NCI-H1105 treated with DMSO at 0.1 percent for 48 hours (cell line): ENCODE measurements around the gene MRPS2.

Source experiments
- DNase-seq: peaks from one replicate; lab custom pipeline; 2025; lab: John Stamatoyannopoulos, UW

The MRPS2 gene

GRCh38 chr9:135480071-135480939, 20.2 kb upstream of the MRPS2 start:
- DNase-seq = peak; percentile 21

GRCh38 chr9:135480940-135481310, 19.6 kb upstream of the MRPS2 start:
- no peak for DNase-seq

- no peak for DNase-seq
These were observed 18.3 kb upstream of the MRPS2 start for GRCh38 chr9:135482015-135482754.

GRCh38 chr9:135484460-135485277, 15.8 kb upstream of the MRPS2 start:
- no peak for DNase-seq

- no peak for DNase-seq
These were observed 15.1 kb upstream of the MRPS2 start for GRCh38 chr9:135485385-135485784.

- DNase-seq = no peak
These were observed 14.7 kb upstream of the MRPS2 start for GRCh38 chr9:135485832-135486231.

- no peak for DNase-seq
These were observed 14.0 kb upstream of the MRPS2 start for GRCh38 chr9:135486267-135487065.

GRCh38 chr9:135487281-135488012, 13.0 kb upstream of the MRPS2 start:
- DNase-seq = no peak

- DNase-seq = no peak
These were observed 12.5 kb upstream of the MRPS2 start for GRCh38 chr9:135488013-135488330.

- no peak for DNase-seq
These were observed 12.0 kb upstream of the MRPS2 start for GRCh38 chr9:135488527-135488926.

- DNase-seq = no peak
These were observed 11.1 kb upstream of the MRPS2 start for GRCh38 chr9:135489188-135489906.

- DNase-seq = no peak
These were observed 10.2 kb upstream of the MRPS2 start for GRCh38 chr9:135490166-135490870.

GRCh38 chr9:135490980-135491464, 9.5 kb upstream of the MRPS2 start:
- no peak for DNase-seq

GRCh38 chr9:135491764-135492163, 8.7 kb upstream of the MRPS2 start:
- DNase-seq = no peak

GRCh38 chr9:135492886-135493669, 7.4 kb upstream of the MRPS2 start:
- peak; percentile 36 for DNase-seq

GRCh38 chr9:135494791-135495559, 5.5 kb upstream of the MRPS2 start:
- DNase-seq = no peak

GRCh38 chr9:135498381-135499126, 1.9 kb upstream of the MRPS2 start:
- no peak for DNase-seq
